ENCODE results near the gene DACH1.
A peak's percentile ranks its signal among the peaks of the same experiment; 100 is the strongest.

DACH1 gene

GRCh38 chr13:71774863-71775262 is 92.1 kb downstream of the DACH1 start:
- no peak for DNase-seq (ENCODE audit: low spot score)

GRCh38 chr13:71773531-71773930 is 93.5 kb downstream of the DACH1 start:
- no peak for DNase-seq (ENCODE audit: low spot score)

GRCh38 chr13:71772361-71772760 is 94.6 kb downstream of the DACH1 start:
- no peak for DNase-seq (ENCODE audit: low spot score)

GRCh38 chr13:71771144-71771543 is 95.9 kb downstream of the DACH1 start:
- DNase-seq (ENCODE audit: low spot score) = no peak

- no peak for DNase-seq (ENCODE audit: low spot score)
These were observed 96.3 kb downstream of the DACH1 start for GRCh38 chr13:71770710-71771109.

- DNase-seq (ENCODE audit: low spot score) = no peak
These were observed 98.1 kb downstream of the DACH1 start for GRCh38 chr13:71768881-71769280.

- peak; percentile 68 for DNase-seq (ENCODE audit: low spot score)
These were observed 107.1 kb downstream of the DACH1 start for GRCh38 chr13:71759651-71760511.

GRCh38 chr13:71758828-71759227 is 108.2 kb downstream of the DACH1 start:
- peak; percentile 3 for DNase-seq (ENCODE audit: low spot score)

- DNase-seq (ENCODE audit: low spot score) = no peak
These were observed 112.5 kb downstream of the DACH1 start for GRCh38 chr13:71754407-71754974.

GRCh38 chr13:71752775-71753513 is 114.1 kb downstream of the DACH1 start:
- no peak for DNase-seq (ENCODE audit: low spot score)

GRCh38 chr13:71751073-71751472 is 115.9 kb downstream of the DACH1 start:
- no peak for DNase-seq (ENCODE audit: low spot score)

- no peak for DNase-seq (ENCODE audit: low spot score)
These were observed 136.7 kb downstream of the DACH1 start for GRCh38 chr13:71730267-71730666.

GRCh38 chr13:71729441-71729840 is 137.6 kb downstream of the DACH1 start:
- no peak for DNase-seq (ENCODE audit: low spot score)

GRCh38 chr13:71727662-71728061 is 139.3 kb downstream of the DACH1 start:
- DNase-seq (ENCODE audit: low spot score) = no peak

- no peak for DNase-seq (ENCODE audit: low spot score)
These were observed 140.0 kb downstream of the DACH1 start for GRCh38 chr13:71727042-71727441.

- no peak for DNase-seq (ENCODE audit: low spot score)
These were observed 144.8 kb downstream of the DACH1 start for GRCh38 chr13:71722206-71722605.

- no peak for DNase-seq (ENCODE audit: low spot score)
These were observed 145.9 kb downstream of the DACH1 start for GRCh38 chr13:71721104-71721503.

GRCh38 chr13:71718931-71719330 is 148.1 kb downstream of the DACH1 start:
- DNase-seq (ENCODE audit: low spot score) = no peak

- no peak for DNase-seq (ENCODE audit: low spot score)
These were observed 152.1 kb downstream of the DACH1 start for GRCh38 chr13:71714802-71715375.

- no peak for DNase-seq (ENCODE audit: low spot score)
These were observed 153.9 kb downstream of the DACH1 start for GRCh38 chr13:71712988-71713653.

GRCh38 chr13:71704656-71705055 is 162.3 kb downstream of the DACH1 start:
- DNase-seq (ENCODE audit: low spot score) = no peak

GRCh38 chr13:71703138-71703537 is 163.9 kb downstream of the DACH1 start:
- DNase-seq (ENCODE audit: low spot score) = no peak
